ENCODE data around the gene CHN2. TPM values are rescaled to one million over a fixed set of nuclear protein-coding genes. Genes with fewer than 3 reads are reported as not detected.

Gene CHN2
- total RNA-seq, 1 experiment from 2014 or later = 3.5 TPM

GRCh38 chr7:29377718-29378117, 183.1 kb downstream of the CHN2 start:
- Histone ChIP-seq H3K4me3 (no peak overlapping the region), H3K9me3 (replicated peaks) (no peaks in the 10 kb centered on the region), H3K27me3 (no peaks in the 10 kb centered on the region), H3K27ac (no peak overlapping the region), H3K36me3 (no peaks in the 10 kb centered on the region), H3K4me1 (peaks cover 10% of the 10 kb centered on the region)
- DNase-seq = no peak

DNA sequence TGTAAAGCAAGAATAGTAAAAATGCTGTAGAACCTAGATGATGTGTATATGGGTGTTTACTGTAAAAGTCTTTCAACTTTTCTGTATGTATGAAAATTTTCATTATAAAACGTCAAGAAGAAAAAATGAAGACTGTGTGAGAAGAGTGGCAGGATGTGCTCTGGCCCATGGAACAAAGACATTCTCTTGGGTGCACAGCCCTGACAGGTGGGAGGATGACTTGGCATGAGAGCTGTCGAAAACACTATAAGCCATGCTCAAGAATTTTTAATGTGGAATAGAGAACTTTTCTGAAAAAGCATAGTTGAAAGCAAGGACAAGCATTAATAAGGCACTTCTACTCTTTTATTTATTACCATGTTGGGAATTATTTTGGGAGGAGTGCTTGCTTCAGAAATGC, 185.0 kb downstream of the CHN2 start:
- H3K27me3 ChIP-seq = no peaks in the 10 kb centered on the region
- DNase-seq = no peak
- H3K36me3 ChIP-seq = no peaks in the 10 kb centered on the region
- H3K9me3 ChIP-seq (replicated peaks) = no peaks in the 10 kb centered on the region
- no peak overlapping the region for H3K4me3 ChIP-seq
- H3K4me1 ChIP-seq = peaks cover 10% of the 10 kb centered on the region
- no peak overlapping the region for H3K27ac ChIP-seq

DNA sequence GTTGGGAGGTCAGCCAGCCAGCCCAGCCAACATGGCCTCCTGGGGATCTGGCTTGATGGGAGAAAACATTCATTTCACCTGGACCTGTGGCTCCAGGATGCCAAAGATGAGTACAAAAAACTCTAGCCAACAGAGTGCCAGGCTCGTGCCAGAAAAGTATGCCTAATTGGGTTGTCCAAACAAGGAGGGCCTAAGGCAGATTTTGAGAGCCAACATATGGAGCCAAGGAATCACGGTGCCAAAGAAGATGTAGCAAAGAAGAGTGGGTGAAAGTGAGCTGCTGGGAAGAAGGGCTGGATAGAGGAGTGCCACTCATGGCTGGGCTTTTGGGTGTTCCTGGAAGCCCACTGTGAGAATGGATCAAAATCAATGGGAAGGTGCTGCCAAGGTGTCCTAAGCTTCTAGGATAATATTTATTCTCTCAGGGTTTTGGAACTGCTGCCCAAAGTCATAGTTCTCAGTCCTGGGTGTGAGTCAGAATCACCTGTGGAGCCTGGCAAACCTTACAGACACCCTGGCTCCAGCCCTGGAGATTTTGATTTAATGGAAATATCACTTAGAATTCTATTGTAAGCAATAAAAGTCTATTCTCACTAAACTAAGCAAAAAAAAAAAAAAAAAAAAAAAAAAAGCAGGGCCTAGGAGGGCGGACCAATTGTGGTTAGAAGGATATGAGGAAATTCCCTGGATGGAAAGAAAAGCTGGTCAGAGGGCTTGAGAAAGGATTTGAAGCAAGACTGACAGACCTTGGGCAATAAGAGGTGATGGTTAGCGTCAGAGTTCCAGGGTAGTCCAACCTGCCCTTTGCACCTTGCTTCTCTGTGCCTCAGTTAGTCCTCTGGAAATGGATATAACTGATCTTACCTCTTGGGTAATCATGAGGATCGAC, 186.9 kb downstream of the CHN2 start:
- Histone ChIP-seq H3K4me1 (peaks cover under 1% of the 10 kb centered on the region), H3K4me3 (no peak overlapping the region), H3K9me3 (replicated peaks) (no peaks in the 10 kb centered on the region), H3K27me3 (no peaks in the 10 kb centered on the region), H3K36me3 (no peaks in the 10 kb centered on the region), H3K27ac (no peak overlapping the region)
- no peak for DNase-seq

DNA sequence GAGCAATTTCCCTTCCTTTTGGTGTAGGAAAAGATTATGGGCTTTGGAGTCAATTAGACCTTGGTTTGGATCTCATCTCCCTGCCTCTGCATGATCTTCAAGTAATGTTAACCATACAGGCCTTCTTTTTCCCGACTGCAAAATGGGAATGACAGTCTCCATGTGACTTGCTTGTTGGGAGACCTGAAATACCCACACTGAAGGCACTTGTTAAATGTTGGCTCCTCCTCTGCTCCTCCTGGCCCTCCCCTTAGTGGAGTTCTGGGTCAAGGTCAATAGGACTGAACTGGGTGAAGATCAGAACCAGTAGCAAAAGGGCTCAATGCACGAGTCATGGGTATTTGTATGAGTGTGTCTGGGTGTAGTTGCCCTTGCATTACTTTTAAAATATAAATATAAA, 189.7 kb downstream of the CHN2 start:
- no peak overlapping the region for H3K4me3 ChIP-seq
- peaks cover 4% of the 10 kb centered on the region; the same call in 1 of the 2 replicates for H3K4me1 ChIP-seq
- H3K36me3 ChIP-seq = no peaks in the 10 kb centered on the region

GRCh38 chr7:29385214-29385814, 190.7 kb downstream of the CHN2 start:
- no peak for DNase-seq
- Histone ChIP-seq H3K4me1 (peaks cover 4% of the 10 kb centered on the region; the same call in 1 of the 2 replicates), H3K36me3 (no peaks in the 10 kb centered on the region)

More for the DNA sequence above, 189.7 kb downstream of the CHN2 start:
- H3K27me3 ChIP-seq = no peaks in the 10 kb centered on the region
- no peak for DNase-seq
- no peaks in the 10 kb centered on the region for H3K9me3 ChIP-seq (replicated peaks)
- H3K27ac ChIP-seq = no peak overlapping the region

DNA sequence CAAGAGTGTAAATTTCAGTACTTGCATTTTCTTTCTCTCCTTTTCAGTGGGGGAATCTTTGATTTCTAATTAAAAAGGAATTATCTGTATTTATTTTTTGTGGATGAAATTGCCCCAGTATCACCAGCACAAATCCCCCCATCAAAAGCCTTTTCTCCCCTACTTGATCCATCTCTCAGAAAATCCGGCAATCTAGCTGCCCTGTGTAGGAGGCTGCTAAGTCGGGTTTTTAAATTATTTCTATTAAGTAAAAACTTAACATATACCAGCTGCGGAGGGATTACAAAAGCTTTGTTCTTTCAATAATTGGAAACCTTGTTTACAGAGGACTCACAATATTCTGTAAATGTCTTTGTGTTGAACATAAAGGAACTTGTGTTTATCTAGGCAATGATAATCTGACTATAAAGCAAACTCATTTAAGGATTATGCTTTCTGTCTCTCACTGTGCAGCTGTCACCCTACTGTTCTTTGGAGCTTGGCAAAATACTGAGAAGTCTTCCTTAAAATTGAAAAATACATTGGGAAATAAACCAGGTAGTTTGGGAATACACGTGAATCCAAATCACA, 191.7 kb downstream of the CHN2 start:
- peak in 1 of 2 experiments; percentile 48 for DNase-seq
- H3K4me3 ChIP-seq = no peak overlapping the region
- peaks cover 4% of the 10 kb centered on the region; the same call in 1 of the 2 replicates for H3K4me1 ChIP-seq
- no peaks in the 10 kb centered on the region for H3K36me3 ChIP-seq
- H3K27me3 ChIP-seq = no peaks in the 10 kb centered on the region
- no peaks in the 10 kb centered on the region for H3K9me3 ChIP-seq (replicated peaks)
- H3K27ac ChIP-seq = no peak overlapping the region

More at GRCh38 chr7:29385214-29385814, 190.7 kb downstream of the CHN2 start:
- Histone ChIP-seq H3K27ac (no peak overlapping the region), H3K27me3 (no peaks in the 10 kb centered on the region), H3K9me3 (replicated peaks) (no peaks in the 10 kb centered on the region), H3K4me3 (no peak overlapping the region)

DNA sequence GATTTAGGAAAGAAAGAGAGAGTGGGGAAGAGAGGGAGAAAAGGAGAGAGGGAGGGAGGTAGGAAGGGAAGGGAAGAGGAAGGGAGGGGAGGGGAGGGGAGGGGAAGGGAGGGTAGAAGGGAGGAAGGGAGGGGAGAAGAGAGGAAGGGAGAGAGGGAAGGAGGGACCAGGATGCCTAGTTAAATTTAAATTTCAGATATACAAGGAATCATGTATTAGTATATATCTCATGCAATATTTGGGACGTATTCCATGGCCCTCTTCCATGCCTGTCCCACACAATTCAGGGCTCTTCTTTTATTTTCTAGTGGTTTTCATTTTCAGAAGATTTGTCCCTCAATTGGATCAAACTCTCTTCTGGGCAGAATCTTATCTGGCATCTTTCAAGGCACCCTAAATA, 196.7 kb downstream of the CHN2 start:
- peaks cover 4% of the 10 kb centered on the region; the same call in 1 of the 2 replicates for H3K4me1 ChIP-seq
- no peak overlapping the region for H3K4me3 ChIP-seq
- no peak for DNase-seq
- no peaks in the 10 kb centered on the region for H3K9me3 ChIP-seq (replicated peaks)
- H3K27ac ChIP-seq = no peak overlapping the region
- H3K27me3 ChIP-seq = no peaks in the 10 kb centered on the region
- no peaks in the 10 kb centered on the region for H3K36me3 ChIP-seq

- Histone ChIP-seq H3K36me3 (no peaks in the 10 kb centered on the region), H3K4me3 (no peak overlapping the region), H3K4me1 (no peaks in the 10 kb centered on the region; the same call in 1 of the 2 replicates), H3K9me3 (replicated peaks) (no peaks in the 10 kb centered on the region), H3K27ac (no peak overlapping the region), H3K27me3 (no peaks in the 10 kb centered on the region)
- no peak for DNase-seq
These were observed 199.7 kb downstream of the CHN2 start for GRCh38 chr7:29394321-29394720.

GRCh38 chr7:29396563-29396962, 202.0 kb downstream of the CHN2 start:
- Histone ChIP-seq H3K36me3 (no peaks in the 10 kb centered on the region), H3K27me3 (no peaks in the 10 kb centered on the region), H3K27ac (no peak overlapping the region), H3K4me3 (no peak overlapping the region), H3K4me1 (peaks cover 2% of the 10 kb centered on the region; the same call in 1 of the 2 replicates), H3K9me3 (replicated peaks) (no peaks in the 10 kb centered on the region)
- no peak for DNase-seq

DNA sequence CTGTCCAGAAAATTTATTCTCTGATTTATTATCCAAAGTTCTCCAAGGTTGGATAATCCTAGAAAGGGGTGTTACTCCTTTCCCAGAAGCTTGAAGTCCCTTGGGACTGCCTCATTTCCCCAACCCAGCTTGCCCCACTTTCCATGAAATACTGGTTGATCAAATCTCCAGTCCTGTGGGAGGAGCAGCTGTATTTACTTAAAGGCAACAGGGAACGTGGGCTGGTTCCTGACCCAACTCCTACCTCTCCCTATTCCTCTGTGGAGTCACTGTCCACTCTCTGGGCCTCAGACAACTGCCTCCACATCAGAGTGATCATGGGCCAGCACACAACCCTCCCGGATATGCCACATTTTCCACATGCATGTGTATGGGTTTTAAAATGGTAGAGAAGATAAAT, 202.8 kb downstream of the CHN2 start:
- no peaks in the 10 kb centered on the region for H3K36me3 ChIP-seq
- H3K27me3 ChIP-seq = no peaks in the 10 kb centered on the region
- H3K27ac ChIP-seq = no peak overlapping the region
- H3K4me3 ChIP-seq = no peak overlapping the region
- no peaks in the 10 kb centered on the region for H3K9me3 ChIP-seq (replicated peaks)
- H3K4me1 ChIP-seq = peaks cover 4% of the 10 kb centered on the region; the same call in 1 of the 2 replicates
- peak in 1 of 2 experiments; percentile 22 for DNase-seq

GRCh38 chr7:29398011-29398410, 203.4 kb downstream of the CHN2 start:
- Histone ChIP-seq H3K27me3 (no peaks in the 10 kb centered on the region), H3K4me3 (no peak overlapping the region)

GRCh38 chr7:29400437-29400836, 205.9 kb downstream of the CHN2 start:
- H3K27me3 ChIP-seq = no peaks in the 10 kb centered on the region
- H3K36me3 ChIP-seq = no peaks in the 10 kb centered on the region
- no peak overlapping the region for H3K4me3 ChIP-seq
- no peak for DNase-seq
- peaks cover 13% of the 10 kb centered on the region for H3K4me1 ChIP-seq
- H3K9me3 ChIP-seq (replicated peaks) = no peaks in the 10 kb centered on the region
- H3K27ac ChIP-seq = no peak overlapping the region; the same call in 1 of the 2 replicates

More at GRCh38 chr7:29398011-29398410, 203.4 kb downstream of the CHN2 start:
- Histone ChIP-seq H3K9me3 (replicated peaks) (no peaks in the 10 kb centered on the region), H3K4me1 (peaks cover 10% of the 10 kb centered on the region), H3K27ac (no peak overlapping the region), H3K36me3 (no peaks in the 10 kb centered on the region)
- no peak for DNase-seq

GRCh38 chr7:29401769-29402168, 207.2 kb downstream of the CHN2 start:
- H3K9me3 ChIP-seq (replicated peaks) = no peaks in the 10 kb centered on the region
- peak; percentile 90 to 94 for DNase-seq
- peak overlapping the region; percentile 84 for H3K27ac ChIP-seq
- H3K36me3 ChIP-seq = no peaks in the 10 kb centered on the region
- H3K4me1 ChIP-seq = peaks cover 13% of the 10 kb centered on the region
- peak overlapping the region; percentile 40 for H3K4me3 ChIP-seq
- H3K27me3 ChIP-seq = no peaks in the 10 kb centered on the region

GRCh38 chr7:29405891-29406290, 211.3 kb downstream of the CHN2 start:
- DNase-seq = no peak
- Histone ChIP-seq H3K4me1 (peaks cover 13% of the 10 kb centered on the region), H3K36me3 (no peaks in the 10 kb centered on the region), H3K4me3 (no peak overlapping the region), H3K27me3 (no peaks in the 10 kb centered on the region), H3K9me3 (replicated peaks) (no peaks in the 10 kb centered on the region), H3K27ac (no peak overlapping the region)

DNA sequence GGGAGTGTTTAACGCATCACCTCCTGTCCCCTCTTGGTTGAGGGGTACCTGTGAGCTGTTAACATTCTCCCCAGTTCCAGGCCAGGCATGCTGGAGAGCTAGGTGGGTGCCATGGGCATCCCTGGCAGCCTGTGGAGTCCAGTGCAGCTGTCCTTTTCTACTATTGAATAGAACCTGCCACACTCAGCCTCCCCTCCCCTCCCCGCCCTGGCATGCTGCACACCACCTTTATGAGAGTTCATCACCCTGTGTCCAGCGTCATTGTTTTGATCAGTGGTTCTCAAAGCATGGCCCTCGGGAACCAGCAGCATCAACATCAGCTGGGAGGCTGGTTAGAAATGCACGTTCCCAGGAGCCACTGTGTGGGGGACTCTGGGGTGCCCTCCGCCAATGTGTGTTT, 211.8 kb downstream of the CHN2 start:
- H3K36me3 ChIP-seq = no peaks in the 10 kb centered on the region
- no peaks in the 10 kb centered on the region for H3K9me3 ChIP-seq (replicated peaks)
- H3K27ac ChIP-seq = no peak overlapping the region
- no peaks in the 10 kb centered on the region for H3K27me3 ChIP-seq
- H3K4me1 ChIP-seq = peaks cover 12% of the 10 kb centered on the region
- no peak for DNase-seq
- H3K4me3 ChIP-seq = no peak overlapping the region

Data from SJCRH30 (cell line).